K562 treated with DMSO at 1 percent for 48 hours (cell line): Measurements from ENCODE around the gene ADGRG3. TPM values are rescaled to one million over a fixed set of nuclear protein-coding genes. Genes with fewer than 3 reads are reported as not detected.

Experiments used
- total RNA-seq: library from RNA; unstranded; fragments of 300-600 nt; gene quantifications from 2 replicates; pipeline ENCODE4 v1.2.3, GENCODE V29; 2022; ENCODE audit warnings: low replicate concordance; ENCODE audit errors: extremely low read depth

The ADGRG3 gene, protein sequence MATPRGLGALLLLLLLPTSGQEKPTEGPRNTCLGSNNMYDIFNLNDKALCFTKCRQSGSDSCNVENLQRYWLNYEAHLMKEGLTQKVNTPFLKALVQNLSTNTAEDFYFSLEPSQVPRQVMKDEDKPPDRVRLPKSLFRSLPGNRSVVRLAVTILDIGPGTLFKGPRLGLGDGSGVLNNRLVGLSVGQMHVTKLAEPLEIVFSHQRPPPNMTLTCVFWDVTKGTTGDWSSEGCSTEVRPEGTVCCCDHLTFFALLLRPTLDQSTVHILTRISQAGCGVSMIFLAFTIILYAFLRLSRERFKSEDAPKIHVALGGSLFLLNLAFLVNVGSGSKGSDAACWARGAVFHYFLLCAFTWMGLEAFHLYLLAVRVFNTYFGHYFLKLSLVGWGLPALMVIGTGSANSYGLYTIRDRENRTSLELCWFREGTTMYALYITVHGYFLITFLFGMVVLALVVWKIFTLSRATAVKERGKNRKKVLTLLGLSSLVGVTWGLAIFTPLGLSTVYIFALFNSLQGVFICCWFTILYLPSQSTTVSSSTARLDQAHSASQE
- not detected in 2 replicates for total RNA-seq

GRCh38 chr16:57668263-57668571 is at the start of gene ADGRG3:
ADGRG3 (plus strand) TSS chr16:57668306; CDS start chr16:57668348, 42 bp downstream.

DNA sequence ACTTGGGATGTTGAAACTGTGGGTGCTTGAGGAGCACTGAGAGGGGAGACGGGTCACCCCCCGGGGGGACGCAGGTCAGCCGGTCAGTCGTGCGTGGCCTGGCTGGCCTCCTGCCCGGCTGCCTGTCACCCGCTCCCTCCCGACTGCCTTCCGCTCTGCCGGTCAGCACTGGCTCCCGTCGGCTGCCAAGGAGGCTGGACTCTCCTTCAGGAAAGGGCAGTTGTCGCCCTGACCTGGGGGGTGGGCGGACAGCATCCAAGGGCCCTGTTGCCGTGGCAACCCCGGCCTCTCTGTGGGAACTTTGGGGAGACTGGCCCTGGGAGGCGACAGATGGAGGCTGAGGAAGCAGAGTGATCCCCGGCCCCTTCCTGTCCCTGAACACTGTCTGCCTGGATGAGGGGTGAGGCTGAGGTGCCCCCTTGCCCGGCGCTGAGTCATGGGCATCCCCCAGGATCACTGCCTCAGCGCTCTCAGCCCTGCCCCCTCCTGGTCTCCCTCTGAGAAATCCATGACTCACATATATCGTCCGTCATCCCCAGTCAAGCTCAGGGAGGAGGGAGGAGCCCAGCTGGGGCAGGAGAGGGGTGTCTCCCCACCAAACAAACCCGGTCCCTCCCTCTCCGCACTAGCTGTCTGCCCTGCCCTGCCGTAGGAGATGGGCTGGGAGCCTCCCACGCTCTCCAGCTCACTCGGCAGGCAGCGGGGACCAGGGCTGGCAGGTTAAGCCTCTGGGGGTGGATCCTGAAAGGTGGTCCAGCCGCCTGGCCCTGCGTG is 39.9 kb upstream of the ADGRG3 start, which contains the start of gene ADGRG1:
Gene ADGRG1 (plus strand): TSS at position 623 of the 774 bp plus-strand sequence. CDS start 21,658 bp downstream, outside the sequence.

GRCh38 chr16:57694725-57695679 is 26.9 kb downstream of the ADGRG3 start, which contains the start of gene DRC7:
DRC7 (plus strand) TSS chr16:57694806; CDS start chr16:57697950, 3,144 bp downstream.

DNA sequence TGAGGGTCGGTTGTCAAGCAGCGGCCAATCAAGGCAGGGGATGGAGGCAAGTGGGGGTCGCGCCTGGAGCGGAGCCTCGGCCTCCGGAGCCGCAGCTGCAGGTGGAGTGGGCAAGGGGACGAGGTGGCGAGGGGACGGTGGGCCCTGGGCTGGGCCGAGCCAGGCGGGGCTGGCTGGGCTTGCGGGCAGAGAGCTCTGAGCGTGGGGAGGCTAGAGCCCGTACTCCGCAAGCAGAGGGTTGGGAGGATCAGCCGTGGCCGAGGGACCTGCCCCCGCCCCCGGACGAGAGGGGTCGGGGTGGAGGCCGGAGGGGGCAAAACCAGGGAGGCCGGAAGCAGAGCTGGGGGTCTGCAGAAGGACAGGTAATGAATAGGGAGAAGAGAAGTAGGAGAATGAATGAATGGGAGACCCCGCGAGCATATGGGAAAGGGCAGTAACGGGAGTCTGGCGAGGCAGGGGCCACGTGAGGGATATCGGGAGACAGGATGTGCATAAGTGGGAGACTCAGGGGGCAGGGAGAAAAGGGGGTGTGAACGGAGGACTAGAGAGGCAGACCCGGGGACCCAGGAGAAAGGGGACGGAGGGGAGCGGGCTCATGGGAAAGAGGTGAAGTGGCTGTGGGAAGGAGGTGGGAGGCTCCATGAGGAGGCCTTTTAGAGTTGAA is 67.8 kb downstream of the ADGRG3 start, which contains the start of gene KATNB1:
Gene KATNB1 (plus strand): TSS at position 16 of the 664 bp plus-strand sequence. CDS start 1,474 bp downstream, outside the sequence.

Other genes with a start within 250 kb of the ADGRG3 start
- gene CIAPIN1, start 220.9 kb upstream of the ADGRG3 start, total RNA-seq, result not detected in 2 replicates
- gene COQ9, start 220.8 kb upstream of the ADGRG3 start, total RNA-seq, result not detected in 2 replicates
- gene POLR2C, start 205.6 kb upstream of the ADGRG3 start, total RNA-seq, result not detected in 2 replicates
- not detected in 2 replicates for gene DOK4, start 181.8 kb upstream of the ADGRG3 start, total RNA-seq
- not detected in 2 replicates for gene CCDC102A, start 131.7 kb upstream of the ADGRG3 start, total RNA-seq
- not detected in 2 replicates for gene ADGRG5, start 125.7 kb upstream of the ADGRG3 start, total RNA-seq
- gene ADGRG1, start 39.7 kb upstream of the ADGRG3 start, total RNA-seq, result not detected in 2 replicates
- not detected in 2 replicates for gene DRC7, start 26.5 kb downstream of the ADGRG3 start, total RNA-seq
- gene KATNB1, start 67.5 kb downstream of the ADGRG3 start, total RNA-seq, result not detected in 2 replicates
- not detected in 2 replicates for gene KIFC3, start 134.2 kb downstream of the ADGRG3 start, total RNA-seq